ENCODE data around the gene TEX261.
A peak's percentile ranks its signal among the peaks of the same experiment; 100 is the strongest.

The TEX261 gene

GRCh38 chr2:70959851-70960832 lies 34.5 kb downstream of the TEX261 start:
- no peak for TF ChIP-seq REST (IDR thresholded peaks at IDR 0.05; ENCODE audit: insufficient read depth in 1 of 2, low read depth in 2 of 2, low read length in 2 of 2)
- TF ChIP-seq FOXP2 (optimal IDR thresholded peaks at IDR 0.05; ENCODE audit: borderline replicate concordance, extremely low read depth, extremely low read length, insufficient read depth) = no peak
- TF ChIP-seq TAF1 (IDR thresholded peaks at IDR 0.05; ENCODE audit: borderline replicate concordance, insufficient read depth, low read length) = no peak

GRCh38 chr2:70959271-70959761 lies 35.4 kb downstream of the TEX261 start:
- TF ChIP-seq SIN3A (IDR thresholded peaks at IDR 0.05; ENCODE audit: borderline replicate concordance, insufficient read depth, low read length) = no peak
- peak in 1 of 2 experiments; percentile 67; a peak in 1 of 4 replicates for TF ChIP-seq REST (IDR thresholded peaks at IDR 0.05; ENCODE audit: insufficient read depth in 1 of 2, low read depth in 2 of 2, low read length in 2 of 2)

- TF ChIP-seq REST (IDR thresholded peaks at IDR 0.05; ENCODE audit: insufficient read depth in 1 of 2, low read depth in 2 of 2, low read length in 2 of 2) (no peak), FOXP2 (optimal IDR thresholded peaks at IDR 0.05; ENCODE audit: borderline replicate concordance, extremely low read depth, extremely low read length, insufficient read depth) (no peak), TAF1 (IDR thresholded peaks at IDR 0.05; ENCODE audit: borderline replicate concordance, insufficient read depth, low read length) (no peak), SIN3A (IDR thresholded peaks at IDR 0.05; ENCODE audit: borderline replicate concordance, insufficient read depth, low read length) (no peak), POLR2AphosphoS5 (IDR thresholded peaks at IDR 0.05; ENCODE audit: low read depth, low read length) (no peak)
Measured at GRCh38 chr2:70958759-70959158, 35.9 kb downstream of the TEX261 start.

GRCh38 chr2:70957798-70958197 lies 36.9 kb downstream of the TEX261 start:
- TF ChIP-seq TAF1 (IDR thresholded peaks at IDR 0.05; ENCODE audit: borderline replicate concordance, insufficient read depth, low read length) (no peak), FOXP2 (optimal IDR thresholded peaks at IDR 0.05; ENCODE audit: borderline replicate concordance, extremely low read depth, extremely low read length, insufficient read depth) (no peak), REST (IDR thresholded peaks at IDR 0.05; ENCODE audit: insufficient read depth in 1 of 2, low read depth in 2 of 2, low read length in 2 of 2) (no peak), POLR2AphosphoS5 (IDR thresholded peaks at IDR 0.05; ENCODE audit: low read depth, low read length) (no peak), SIN3A (IDR thresholded peaks at IDR 0.05; ENCODE audit: borderline replicate concordance, insufficient read depth, low read length) (no peak)

All from PFSK-1 (cell line).